ENCODE results near the gene M1AP. TPM values are rescaled to one million over a fixed set of nuclear protein-coding genes. Genes with fewer than 3 reads are reported as not detected.

The M1AP gene
- total and polyA plus RNA-seq, 2 of the 4 experiments (the other 2 are of a cell fraction) = 0.03 TPM; not detected in 1

DNA sequence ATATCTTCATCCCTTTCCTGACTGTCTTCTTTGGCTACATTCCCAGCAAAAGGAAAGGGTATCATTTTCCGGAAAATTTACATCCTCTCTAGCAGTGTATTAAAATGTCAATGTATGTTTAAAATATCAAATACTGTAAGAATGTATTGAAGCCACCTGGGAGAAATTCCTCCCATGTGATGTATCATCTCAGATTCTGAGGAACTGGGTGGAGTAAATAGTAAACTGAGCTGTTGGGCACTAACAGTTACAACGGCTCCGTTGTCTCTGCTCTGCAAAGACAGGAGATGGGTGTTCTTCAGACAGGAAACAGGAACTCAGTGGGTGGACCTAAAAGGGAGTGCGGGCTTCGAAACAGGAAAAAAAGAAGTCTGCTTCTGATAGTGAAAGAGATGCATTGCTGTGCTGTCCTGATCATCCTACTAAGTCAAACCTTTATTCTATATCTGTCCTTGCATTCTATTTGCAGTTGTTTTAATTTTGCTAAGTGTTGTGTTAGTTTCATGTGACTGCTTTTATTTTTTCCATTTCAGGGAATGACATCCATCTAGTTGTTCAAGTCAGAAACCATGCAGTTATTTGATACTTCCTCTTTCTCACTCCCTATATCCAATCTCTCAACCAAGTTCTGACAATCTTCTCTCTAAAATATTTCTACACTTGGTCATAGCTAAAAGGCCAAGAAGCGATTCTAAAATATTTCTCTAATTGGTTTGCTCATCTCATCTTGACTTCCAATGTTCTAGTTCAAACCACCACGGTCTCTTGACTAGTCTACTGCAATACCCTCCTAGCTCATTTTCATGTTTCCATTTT, 74.2 kb downstream of the M1AP start:
- no peak overlapping the region for H3K9ac ChIP-seq (ENCODE audit: low read depth, low read length)
- H3K56ac ChIP-seq (ENCODE audit: extremely low read depth, insufficient read depth, low read length) = peak overlapping the region; percentile 49; the same call in 1 of the 2 replicates
- WGBS, 2 experiments (ENCODE audit: extremely low coverage in 2 of 2, insufficient read length in 1 of 2) = 38% methylated on average over 1 of the region's 7 CpGs; no CpG with 5 or more reads in 1 of the 2 experiments
- H2BK15ac ChIP-seq (ENCODE audit: low read depth, low read length) = no peak overlapping the region
- H2BK20ac ChIP-seq (ENCODE audit: low read depth, low read length) = peak overlapping the region; percentile 30; the same call in 1 of the 2 replicates
- intact Hi-C loops (cut with micrococcal nuclease) = no loop called here
- in situ Hi-C loops (cut with MboI; ENCODE audit: low sequenced_read_pairs) = no loop called here
- peak overlapping the region; percentile 10; the same call in 1 of the 2 replicates for H3K4me3 ChIP-seq (ENCODE audit: insufficient read depth, low read depth, low read length)
- CTCF ChIA-PET = interaction anchor here (1.3 kb wide), 1 partner anchor 11 kb away, joined by 3 read pairs; no protein-coding TSS in a partner anchor
- peak overlapping the region; percentile 55; the same call in 1 of the 2 replicates for H3K18ac ChIP-seq (ENCODE audit: low read depth, low read length)
- 0 out of 2 replicates have a peak overlapping the region, but pooled peaks have one; percentile 7 for H4K91ac ChIP-seq (ENCODE audit: insufficient read depth, low read depth, low read length)
- dilution Hi-C loops (cut with HindIII; ENCODE audit: low sequenced_read_pairs, unreplicated experiment) = no loop called here
- H3K23ac ChIP-seq (ENCODE audit: low read depth, low read length) = peak overlapping the region; percentile 24; the same call in 1 of the 2 replicates
- H2AK9ac ChIP-seq (replicated peaks; ENCODE audit: low read depth, low read length, poor library complexity) = no peak overlapping the region
- peak overlapping the region; percentile 72 to 80; a peak in 2 of 4 replicates for H4K8ac ChIP-seq (ENCODE audit: low read depth in 2 of 2, low read length in 2 of 2)
- TF ChIP-seq MXI1 (IDR thresholded peaks at IDR 0.05; ENCODE audit: borderline replicate concordance, low read depth, low read length) (no peak), USF2 (IDR thresholded peaks at IDR 0.05; ENCODE audit: low read depth, low read length) (no peak), MAFK (IDR thresholded peaks at IDR 0.05; ENCODE audit: low read depth, low read length) (no peak), ELK1 (IDR thresholded peaks at IDR 0.05; ENCODE audit: borderline replicate concordance, low read depth, low read length) (no peak), NFE2L2 (IDR thresholded peaks at IDR 0.05; ENCODE audit: low read depth, low read length) (no peak), RAD21 (IDR thresholded peaks at IDR 0.05; ENCODE audit: low read length) (no peak), POLR2A (IDR thresholded peaks at IDR 0.05; ENCODE audit: low read depth, low read length) (no peak), BHLHE40 (IDR thresholded peaks at IDR 0.05; ENCODE audit: low read depth, low read length) (no peak), CHD1 (IDR thresholded peaks at IDR 0.05; ENCODE audit: low read depth, low read length) (no peak), RFX5 (IDR thresholded peaks at IDR 0.05; ENCODE audit: low read depth, low read length) (no peak), MAZ (IDR thresholded peaks at IDR 0.05; ENCODE audit: borderline replicate concordance, low read depth, low read length) (no peak)
- no TSS peak for BruUV-seq (replicated peaks)
- H3K4me1 ChIP-seq (ENCODE audit: control insufficient read depth, insufficient read depth, low read length) = peaks cover 21% of the 10 kb centered on the region
- H2AFZ ChIP-seq (replicated peaks; ENCODE audit: low read length, poor library complexity) = peak overlapping the region; percentile 63
- H2BK5ac ChIP-seq (ENCODE audit: low read depth, low read length, poor library complexity, severe bottlenecking) = peak overlapping the region; percentile 73
- H4K5ac ChIP-seq (ENCODE audit: low read depth, low read length) = peak overlapping the region; percentile 65; the same call in 1 of the 2 replicates
- H3K27ac ChIP-seq (ENCODE audit: insufficient read depth, low read length) = peak overlapping the region; percentile 56; the same call in 1 of the 2 replicates
- H2AK5ac ChIP-seq (ENCODE audit: low read depth, low read length) = no peak overlapping the region
- H2BK120ac ChIP-seq (ENCODE audit: low read depth, low read length) = peak overlapping the region; percentile 59; the same call in 1 of the 2 replicates
- peak overlapping the region; percentile 58; the same call in 1 of the 2 replicates for H3K4me2 ChIP-seq (ENCODE audit: low read depth, low read length)
- no peaks in the 10 kb centered on the region for H3K36me3 ChIP-seq (ENCODE audit: control insufficient read depth, insufficient read depth, low read length)
- H3K27me3 ChIP-seq (ENCODE audit: control insufficient read depth, insufficient read depth, low read length) = no peaks in the 10 kb centered on the region
- peak overlapping the region; percentile 45; the same call in 1 of the 2 replicates for H3K4ac ChIP-seq (ENCODE audit: low read depth, low read length)
- DNase-seq (peak; percentile 72), ATAC-seq (ENCODE audit: low read depth) (peak; percentile 66)
- peaks cover 22% of the 10 kb centered on the region; the same call in 1 of the 2 replicates for H3K9me1 ChIP-seq (ENCODE audit: insufficient read depth, low read length)
- no peaks in the 10 kb centered on the region for H3K9me3 ChIP-seq (ENCODE audit: control insufficient read depth, insufficient read depth, low read length)
- H3K79me1 ChIP-seq (ENCODE audit: low read depth in 1 of 2, low read length in 2 of 2) = no peaks in the 10 kb centered on the region
- POLR2A ChIA-PET (ENCODE audit: unreplicated experiment) = no interaction called here
- peak overlapping the region; percentile 39 for H3K14ac ChIP-seq (replicated peaks; ENCODE audit: low read depth, low read length)
- no peaks in the 10 kb centered on the region for H4K20me1 ChIP-seq (ENCODE audit: insufficient read depth, low read length)
